Mucosa of rectum (tissue), 2 donors: ENCODE measurements around the gene CCDC154.

ENCODE experiments used
- H3K27ac ChIP-seq, 2 donors: one replicate each; pipeline ENCODE4 v1.7.0; 2013; ENCODE audit warnings: inconsistent platforms in 2 of 2, low read depth in 2 of 2, low read length in 2 of 2
- H3K27me3 ChIP-seq, 2 donors: one replicate each; pipeline ENCODE4 v1.7.0; 2013; ENCODE audit warnings: low read length in 2 of 2; ENCODE audit not compliant: control insufficient read depth in 2 of 2, insufficient read depth in 2 of 2
- H3K36me3 ChIP-seq, 2 donors: one replicate each; pipeline ENCODE4 v1.7.0; 2013; ENCODE audit warnings: low read length in 2 of 2; ENCODE audit not compliant: control insufficient read depth in 2 of 2, insufficient read depth in 2 of 2
- H3K4me1 ChIP-seq, 2 donors: one replicate each; pipeline ENCODE4 v1.7.0; 2013; ENCODE audit warnings: low read length in 2 of 2, mild to moderate bottlenecking in 1 of 2; ENCODE audit not compliant: control insufficient read depth in 2 of 2, insufficient read depth in 2 of 2
- H3K4me3 ChIP-seq, 2 donors: one replicate each; pipeline ENCODE4 v1.7.0; 2013; ENCODE audit warnings: low read length in 2 of 2
- H3K9ac ChIP-seq, 2 donors: one replicate each; pipeline ENCODE4 v1.7.0; 2013; ENCODE audit warnings: low read length in 2 of 2, low read depth in 1 of 2, mild to moderate bottlenecking in 1 of 2
- H3K9me3 ChIP-seq, 2 donors: one replicate each; pipeline ENCODE4 v1.7.0; 2013; ENCODE audit warnings: low read length in 2 of 2; ENCODE audit not compliant: control insufficient read depth in 2 of 2
- donor health status: healthy.
- donor health status: Normal muscosa, but diverticular disease.

Gene CCDC154

GRCh38 chr16:1454561-1454960, 10.2 kb upstream of the CCDC154 start:
- no peaks in the 10 kb centered on the region for H3K9me3 ChIP-seq
- H3K9ac ChIP-seq = no peak overlapping the region
- no peaks in the 10 kb centered on the region for H3K27me3 ChIP-seq
- H3K27ac ChIP-seq = no peak overlapping the region
- peaks cover 18 to 51% of the 10 kb centered on the region in 2 donors for H3K36me3 ChIP-seq
- no peaks in the 10 kb centered on the region for H3K4me1 ChIP-seq
- no peak overlapping the region for H3K4me3 ChIP-seq

DNA sequence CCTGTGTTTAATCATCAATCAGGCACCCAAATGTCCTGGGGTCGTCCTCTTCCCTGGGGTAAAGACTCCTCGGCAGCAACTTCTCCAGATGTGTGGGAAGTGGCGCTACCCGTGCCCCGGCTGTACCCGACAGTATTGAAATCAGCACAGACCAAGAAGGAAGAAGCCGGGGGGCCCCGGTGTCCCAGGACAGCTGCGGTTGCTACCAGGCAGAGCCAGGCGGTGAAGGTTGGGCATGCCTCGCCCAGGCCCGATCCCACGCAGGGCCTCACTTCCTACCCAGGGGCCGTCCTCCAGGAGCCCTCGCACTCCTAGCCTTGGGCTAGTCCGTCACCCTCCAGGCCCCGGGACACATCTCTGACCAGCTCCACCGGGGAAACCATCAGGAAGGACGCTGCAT, 9.0 kb upstream of the CCDC154 start:
- no peaks in the 10 kb centered on the region for H3K27me3 ChIP-seq
- H3K27ac ChIP-seq = no peak overlapping the region
- no peaks in the 10 kb centered on the region for H3K4me1 ChIP-seq
- no peak overlapping the region for H3K9ac ChIP-seq
- H3K9me3 ChIP-seq = no peaks in the 10 kb centered on the region
- H3K36me3 ChIP-seq = peaks cover 16 to 46% of the 10 kb centered on the region in 2 donors
- no peak overlapping the region for H3K4me3 ChIP-seq

DNA sequence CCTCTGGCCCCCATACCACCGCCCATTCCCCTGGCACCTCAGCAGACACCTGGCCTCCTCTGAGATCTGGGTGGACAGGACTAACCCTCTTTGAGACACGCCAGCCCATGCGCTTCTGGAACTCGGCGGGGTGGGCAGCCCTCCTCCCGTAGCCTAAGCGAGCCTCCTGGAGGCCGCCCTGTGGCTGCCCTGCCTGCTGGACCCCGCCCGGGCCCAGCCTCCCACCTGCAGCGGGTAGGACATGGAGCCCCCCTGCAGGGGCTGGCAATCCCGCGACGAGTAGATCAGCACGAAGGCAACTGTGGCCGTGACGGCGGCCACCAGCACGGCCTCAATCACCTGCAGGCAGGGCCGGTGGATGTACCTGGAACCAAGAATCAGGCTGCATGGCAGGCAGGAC, 8.2 kb upstream of the CCDC154 start:
- Histone ChIP-seq H3K27ac (no peak overlapping the region), H3K27me3 (no peaks in the 10 kb centered on the region), H3K9me3 (no peaks in the 10 kb centered on the region), H3K4me1 (no peaks in the 10 kb centered on the region), H3K36me3 (peaks cover 18 to 46% of the 10 kb centered on the region in 2 donors), H3K4me3 (no peak overlapping the region), H3K9ac (no peak overlapping the region)

DNA sequence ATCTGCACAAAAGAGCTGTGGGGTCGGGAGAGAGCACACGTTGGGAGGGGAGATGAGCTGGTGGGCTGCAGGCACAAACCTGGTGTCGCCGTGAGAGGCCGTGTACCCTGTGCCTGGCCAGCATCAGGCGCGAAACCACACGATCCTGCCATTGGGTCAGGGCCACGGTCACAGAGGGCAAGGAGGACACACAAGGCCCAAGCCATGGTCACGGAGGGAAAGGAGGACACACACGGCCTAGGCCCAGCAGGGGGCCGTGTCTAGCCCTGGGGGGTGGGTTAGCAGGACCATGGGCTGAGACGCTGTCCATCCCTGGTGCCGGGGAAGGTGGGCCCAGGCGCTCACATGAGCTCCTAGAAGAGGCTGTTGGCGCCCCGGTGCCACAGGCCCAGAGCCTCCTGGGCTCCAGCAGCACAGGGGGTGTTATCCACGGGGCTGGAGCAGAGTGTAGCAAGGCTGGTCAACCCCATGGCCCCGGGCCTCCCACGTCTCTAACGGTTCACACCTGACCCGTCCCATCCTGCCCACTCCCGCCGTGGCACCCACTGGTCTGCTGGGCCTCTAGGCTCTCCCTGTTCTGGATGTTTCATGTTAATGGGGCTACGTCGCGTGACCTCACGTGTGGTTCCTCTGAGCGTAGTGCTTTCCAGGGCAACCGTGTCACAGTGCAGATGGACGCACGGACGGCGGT, 7.5 kb upstream of the CCDC154 start:
- Histone ChIP-seq H3K27ac (no peak overlapping the region), H3K9me3 (no peaks in the 10 kb centered on the region), H3K4me1 (no peaks in the 10 kb centered on the region), H3K27me3 (no peaks in the 10 kb centered on the region), H3K4me3 (no peak overlapping the region), H3K36me3 (peaks cover 18 to 44% of the 10 kb centered on the region in 2 donors), H3K9ac (no peak overlapping the region)

GRCh38 chr16:1450841-1451240, 6.5 kb upstream of the CCDC154 start:
- Histone ChIP-seq H3K4me3 (no peak overlapping the region), H3K4me1 (no peaks in the 10 kb centered on the region), H3K27ac (no peak overlapping the region)

GRCh38 chr16:1450218-1450617, 5.9 kb upstream of the CCDC154 start:
- Histone ChIP-seq H3K9ac (no peak overlapping the region), H3K27ac (no peak overlapping the region), H3K4me3 (no peak overlapping the region), H3K27me3 (no peaks in the 10 kb centered on the region), H3K4me1 (no peaks in the 10 kb centered on the region), H3K9me3 (no peaks in the 10 kb centered on the region), H3K36me3 (peaks cover 14 to 38% of the 10 kb centered on the region in 2 donors)

More at GRCh38 chr16:1450841-1451240, 6.5 kb upstream of the CCDC154 start:
- Histone ChIP-seq H3K9me3 (no peaks in the 10 kb centered on the region), H3K36me3 (peaks cover 14 to 42% of the 10 kb centered on the region in 2 donors), H3K27me3 (no peaks in the 10 kb centered on the region), H3K9ac (no peak overlapping the region)

DNA sequence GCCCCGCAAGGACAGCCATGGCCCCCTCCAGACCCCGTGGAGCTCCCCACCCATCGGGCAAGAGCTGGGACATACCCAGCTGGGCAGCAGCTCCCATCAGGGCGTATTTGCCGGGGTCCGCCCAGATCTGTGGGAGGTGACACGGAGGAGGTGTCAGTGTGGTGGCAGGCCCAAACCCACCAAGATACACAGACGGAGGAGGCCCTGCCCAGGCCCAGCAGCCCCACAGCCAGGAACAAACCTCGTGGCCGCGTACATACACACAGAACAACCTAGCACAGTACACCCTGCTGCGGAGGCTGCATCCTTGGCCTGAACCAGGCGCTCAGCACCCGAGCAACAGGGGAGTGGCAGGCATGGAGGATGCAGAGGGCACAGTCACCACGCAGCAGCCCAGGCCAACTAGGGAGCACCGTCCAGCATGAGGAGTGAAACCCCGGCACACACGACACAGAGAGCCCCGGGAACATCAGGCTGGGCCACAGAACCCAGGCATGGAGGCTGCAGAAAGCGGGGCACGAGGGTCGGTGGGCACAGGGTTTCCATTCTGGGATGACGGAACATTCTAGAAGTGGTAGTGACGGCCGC, 4.9 kb upstream of the CCDC154 start:
- Histone ChIP-seq H3K9ac (no peak overlapping the region), H3K36me3 (peaks cover 14 to 33% of the 10 kb centered on the region in 2 donors)

DNA sequence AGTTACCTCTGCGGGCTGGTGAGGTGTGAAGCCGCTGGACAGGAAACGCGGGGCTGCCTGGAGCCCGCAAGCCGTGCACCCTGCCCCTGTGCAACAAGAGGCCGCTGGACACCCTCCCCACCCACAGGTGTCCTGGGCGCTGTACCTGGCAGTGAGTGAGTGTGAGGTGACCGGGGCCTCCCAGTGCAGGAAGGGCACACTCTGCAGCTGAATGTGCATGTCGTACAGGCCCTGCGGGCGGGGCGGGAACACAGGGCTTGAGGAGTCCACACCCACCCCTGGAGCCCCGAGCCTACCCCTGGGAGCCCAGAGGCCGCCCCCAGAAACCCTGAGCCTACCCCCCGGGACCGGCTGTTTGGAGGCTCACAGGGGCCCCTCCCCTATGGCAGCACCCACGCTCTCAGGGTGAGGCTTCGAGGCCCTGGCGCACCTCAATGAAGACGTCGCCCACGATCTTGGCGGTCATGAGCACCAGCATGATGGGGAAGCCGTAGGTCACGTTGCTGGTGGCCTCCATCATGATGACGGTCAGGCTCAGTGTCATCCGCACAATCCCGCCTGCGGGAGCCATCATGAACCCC, 4.3 kb upstream of the CCDC154 start:
- Histone ChIP-seq H3K27ac (no peak overlapping the region), H3K36me3 (peaks cover 14 to 27% of the 10 kb centered on the region in 2 donors), H3K27me3 (no peaks in the 10 kb centered on the region), H3K9me3 (no peaks in the 10 kb centered on the region), H3K9ac (no peak overlapping the region), H3K4me1 (no peaks in the 10 kb centered on the region), H3K4me3 (no peak overlapping the region)

More for the DNA sequence above, 4.9 kb upstream of the CCDC154 start:
- no peak overlapping the region for H3K27ac ChIP-seq
- no peaks in the 10 kb centered on the region for H3K27me3 ChIP-seq
- no peaks in the 10 kb centered on the region for H3K4me1 ChIP-seq
- no peak overlapping the region for H3K4me3 ChIP-seq
- no peaks in the 10 kb centered on the region for H3K9me3 ChIP-seq

DNA sequence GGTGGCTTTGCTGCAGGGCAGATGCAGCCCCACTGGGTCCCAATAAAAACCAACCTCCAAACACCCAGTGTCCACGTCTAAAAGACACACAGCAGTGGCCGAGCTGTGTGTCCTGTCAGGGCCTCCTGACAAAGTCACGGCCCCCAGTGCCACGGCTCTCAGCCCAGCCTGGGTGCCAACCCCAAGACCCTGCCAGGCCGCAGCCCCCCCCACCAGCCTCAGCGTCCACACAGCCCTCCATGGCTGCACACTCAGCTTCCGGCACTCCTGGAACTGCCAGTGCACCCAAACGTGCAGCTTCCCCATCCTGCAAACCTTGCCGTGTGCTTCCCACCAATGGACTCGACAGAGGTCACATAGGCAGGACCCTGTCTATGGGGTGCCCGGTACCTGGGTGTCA, 3.6 kb upstream of the CCDC154 start:
- H3K4me3 ChIP-seq = no peak overlapping the region
- no peak overlapping the region for H3K9ac ChIP-seq
- H3K36me3 ChIP-seq = peaks cover 14 to 22% of the 10 kb centered on the region in 2 donors
- no peak overlapping the region for H3K27ac ChIP-seq
- no peaks in the 10 kb centered on the region for H3K27me3 ChIP-seq
- no peaks in the 10 kb centered on the region for H3K4me1 ChIP-seq
- no peaks in the 10 kb centered on the region for H3K9me3 ChIP-seq

GRCh38 chr16:1446296-1447080, 2.1 kb upstream of the CCDC154 start:
- H3K4me3 ChIP-seq = no peak overlapping the region
- no peaks in the 10 kb centered on the region for H3K27me3 ChIP-seq
- no peak overlapping the region for H3K9ac ChIP-seq
- H3K9me3 ChIP-seq = no peaks in the 10 kb centered on the region
- no peaks in the 10 kb centered on the region for H3K4me1 ChIP-seq
- no peak overlapping the region for H3K27ac ChIP-seq
- peaks cover 14 to 19% of the 10 kb centered on the region in 2 donors for H3K36me3 ChIP-seq
